Measurements from ENCODE around the gene AMN. TPM values are rescaled to one million over a fixed set of nuclear protein-coding genes. Genes with fewer than 3 reads are reported as not detected.

AMN gene
- polyA plus RNA-seq, 1 donor from 2014 or later, result 0.15 TPM

DNA sequence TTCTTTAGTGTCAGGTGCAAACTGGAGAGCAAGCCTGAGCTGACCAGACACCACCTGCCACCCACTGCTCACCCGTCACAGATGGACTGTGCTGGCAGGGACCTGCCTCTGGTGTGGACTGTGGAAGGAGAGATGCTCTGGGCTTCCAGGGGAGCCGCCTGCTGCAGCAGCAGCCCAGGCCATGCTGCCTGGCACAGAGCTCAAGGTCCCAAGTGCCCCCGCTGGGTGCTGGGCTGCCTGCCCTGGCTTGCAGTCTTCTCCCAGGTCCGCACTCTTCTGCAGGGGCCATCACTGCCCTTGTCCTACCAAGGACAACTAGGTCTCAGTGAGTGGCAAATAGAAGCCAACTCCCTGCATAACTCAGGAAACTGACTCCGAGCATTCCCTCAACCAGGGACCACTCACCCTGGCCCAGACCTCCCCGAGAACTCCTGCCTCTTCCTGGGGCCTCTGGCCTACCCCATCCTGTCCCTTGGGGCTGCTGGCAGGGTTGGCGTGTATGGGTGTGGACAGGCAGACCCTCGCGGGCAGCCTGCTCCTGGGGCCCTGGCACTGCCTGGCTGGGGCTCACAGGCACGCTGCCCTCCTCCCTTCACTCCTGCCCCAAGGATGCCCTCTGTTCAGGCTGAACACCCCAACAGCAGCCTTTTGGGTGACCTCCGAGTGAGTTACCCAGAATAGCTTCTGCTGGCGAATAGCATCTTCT is 9.3 kb downstream of the AMN start:
- no peaks in the 10 kb centered on the region for H3K9me3 ChIP-seq (ENCODE audit: low read length)
- TF ChIP-seq EP300 (conservative IDR thresholded peaks at IDR 0.05; ENCODE audit: poor library complexity, severe bottlenecking) (no peak), POLR2AphosphoS5 (IDR thresholded peaks at IDR 0.05) (no peak), SMC3 (conservative IDR thresholded peaks at IDR 0.05; ENCODE audit: poor library complexity) (no peak), EZH2 (IDR thresholded peaks at IDR 0.05; ENCODE audit: borderline replicate concordance, insufficient read depth, low read length, poor library complexity, severe bottlenecking) (no peak), RAD21 (conservative IDR thresholded peaks at IDR 0.05) (no peak), MXI1 (conservative IDR thresholded peaks at IDR 0.05; ENCODE audit: poor library complexity, severe bottlenecking) (no peak), TAF1 (IDR thresholded peaks at IDR 0.05; ENCODE audit: low read depth) (no peak)
- TF ChIP-seq, protein P1, sequence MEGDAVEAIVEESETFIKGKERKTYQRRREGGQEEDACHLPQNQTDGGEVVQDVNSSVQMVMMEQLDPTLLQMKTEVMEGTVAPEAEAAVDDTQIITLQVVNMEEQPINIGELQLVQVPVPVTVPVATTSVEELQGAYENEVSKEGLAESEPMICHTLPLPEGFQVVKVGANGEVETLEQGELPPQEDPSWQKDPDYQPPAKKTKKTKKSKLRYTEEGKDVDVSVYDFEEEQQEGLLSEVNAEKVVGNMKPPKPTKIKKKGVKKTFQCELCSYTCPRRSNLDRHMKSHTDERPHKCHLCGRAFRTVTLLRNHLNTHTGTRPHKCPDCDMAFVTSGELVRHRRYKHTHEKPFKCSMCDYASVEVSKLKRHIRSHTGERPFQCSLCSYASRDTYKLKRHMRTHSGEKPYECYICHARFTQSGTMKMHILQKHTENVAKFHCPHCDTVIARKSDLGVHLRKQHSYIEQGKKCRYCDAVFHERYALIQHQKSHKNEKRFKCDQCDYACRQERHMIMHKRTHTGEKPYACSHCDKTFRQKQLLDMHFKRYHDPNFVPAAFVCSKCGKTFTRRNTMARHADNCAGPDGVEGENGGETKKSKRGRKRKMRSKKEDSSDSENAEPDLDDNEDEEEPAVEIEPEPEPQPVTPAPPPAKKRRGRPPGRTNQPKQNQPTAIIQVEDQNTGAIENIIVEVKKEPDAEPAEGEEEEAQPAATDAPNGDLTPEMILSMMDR (IDR thresholded peaks at IDR 0.05; ENCODE audit: poor library complexity, severe bottlenecking), result no peak
- TF ChIP-seq, protein P2, sequence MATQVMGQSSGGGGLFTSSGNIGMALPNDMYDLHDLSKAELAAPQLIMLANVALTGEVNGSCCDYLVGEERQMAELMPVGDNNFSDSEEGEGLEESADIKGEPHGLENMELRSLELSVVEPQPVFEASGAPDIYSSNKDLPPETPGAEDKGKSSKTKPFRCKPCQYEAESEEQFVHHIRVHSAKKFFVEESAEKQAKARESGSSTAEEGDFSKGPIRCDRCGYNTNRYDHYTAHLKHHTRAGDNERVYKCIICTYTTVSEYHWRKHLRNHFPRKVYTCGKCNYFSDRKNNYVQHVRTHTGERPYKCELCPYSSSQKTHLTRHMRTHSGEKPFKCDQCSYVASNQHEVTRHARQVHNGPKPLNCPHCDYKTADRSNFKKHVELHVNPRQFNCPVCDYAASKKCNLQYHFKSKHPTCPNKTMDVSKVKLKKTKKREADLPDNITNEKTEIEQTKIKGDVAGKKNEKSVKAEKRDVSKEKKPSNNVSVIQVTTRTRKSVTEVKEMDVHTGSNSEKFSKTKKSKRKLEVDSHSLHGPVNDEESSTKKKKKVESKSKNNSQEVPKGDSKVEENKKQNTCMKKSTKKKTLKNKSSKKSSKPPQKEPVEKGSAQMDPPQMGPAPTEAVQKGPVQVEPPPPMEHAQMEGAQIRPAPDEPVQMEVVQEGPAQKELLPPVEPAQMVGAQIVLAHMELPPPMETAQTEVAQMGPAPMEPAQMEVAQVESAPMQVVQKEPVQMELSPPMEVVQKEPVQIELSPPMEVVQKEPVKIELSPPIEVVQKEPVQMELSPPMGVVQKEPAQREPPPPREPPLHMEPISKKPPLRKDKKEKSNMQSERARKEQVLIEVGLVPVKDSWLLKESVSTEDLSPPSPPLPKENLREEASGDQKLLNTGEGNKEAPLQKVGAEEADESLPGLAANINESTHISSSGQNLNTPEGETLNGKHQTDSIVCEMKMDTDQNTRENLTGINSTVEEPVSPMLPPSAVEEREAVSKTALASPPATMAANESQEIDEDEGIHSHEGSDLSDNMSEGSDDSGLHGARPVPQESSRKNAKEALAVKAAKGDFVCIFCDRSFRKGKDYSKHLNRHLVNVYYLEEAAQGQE (IDR thresholded peaks at IDR 0.05; ENCODE audit: borderline replicate concordance), result no peak
- no peaks in the 10 kb centered on the region for H3K79me2 ChIP-seq (replicated peaks; ENCODE audit: insufficient read depth, low read length)
- no peak overlapping the region for H2AFZ ChIP-seq (ENCODE audit: low read depth, low read length)
- no peak overlapping the region for H3K4me2 ChIP-seq (ENCODE audit: low read length)
- H3K27me3 ChIP-seq (ENCODE audit: insufficient read depth, low read depth, low read length), result peaks cover 45% of the 10 kb centered on the region
- no peaks in the 10 kb centered on the region for H4K20me1 ChIP-seq (ENCODE audit: insufficient read depth)
- H3F3A ChIP-seq (ENCODE audit: insufficient read depth, low read length, poor library complexity, severe bottlenecking), result no peaks in the 10 kb centered on the region
- H3K4me3 ChIP-seq (ENCODE audit: low read length), result no peak overlapping the region
- no peaks in the 10 kb centered on the region for H3K9me2 ChIP-seq (ENCODE audit: insufficient read depth, low read length)
- H3K9ac ChIP-seq (ENCODE audit: low read length), result no peak overlapping the region
- H3K36me3 ChIP-seq (ENCODE audit: insufficient read depth, low read length), result no peaks in the 10 kb centered on the region
- no peak overlapping the region for H3K27ac ChIP-seq (ENCODE audit: low read length)

- H3F3A ChIP-seq (ENCODE audit: insufficient read depth, low read length, poor library complexity, severe bottlenecking), result no peaks in the 10 kb centered on the region
- H3K9ac ChIP-seq (ENCODE audit: low read length), result no peak overlapping the region
- no peaks in the 10 kb centered on the region for H3K9me2 ChIP-seq (ENCODE audit: insufficient read depth, low read length)
- H2AFZ ChIP-seq (ENCODE audit: low read depth, low read length), result no peak overlapping the region
- no peaks in the 10 kb centered on the region for H3K9me3 ChIP-seq (ENCODE audit: low read length)
- H4K20me1 ChIP-seq (ENCODE audit: insufficient read depth), result no peaks in the 10 kb centered on the region
- H3K27ac ChIP-seq (ENCODE audit: low read length), result no peak overlapping the region
- peaks cover 37% of the 10 kb centered on the region for H3K27me3 ChIP-seq (ENCODE audit: insufficient read depth, low read depth, low read length)
- no peaks in the 10 kb centered on the region for H3K79me2 ChIP-seq (replicated peaks; ENCODE audit: insufficient read depth, low read length)
- H3K4me3 ChIP-seq (ENCODE audit: low read length), result no peak overlapping the region
- no peaks in the 10 kb centered on the region for H3K36me3 ChIP-seq (ENCODE audit: insufficient read depth, low read length)
- TF ChIP-seq, protein P2 (IDR thresholded peaks at IDR 0.05; ENCODE audit: borderline replicate concordance), result no peak
- TF ChIP-seq RAD21 (conservative IDR thresholded peaks at IDR 0.05) (no peak), SMC3 (conservative IDR thresholded peaks at IDR 0.05; ENCODE audit: poor library complexity) (no peak), EP300 (conservative IDR thresholded peaks at IDR 0.05; ENCODE audit: poor library complexity, severe bottlenecking) (no peak), TAF1 (IDR thresholded peaks at IDR 0.05; ENCODE audit: low read depth) (no peak), POLR2AphosphoS5 (IDR thresholded peaks at IDR 0.05) (no peak), MXI1 (conservative IDR thresholded peaks at IDR 0.05; ENCODE audit: poor library complexity, severe bottlenecking) (no peak), EZH2 (IDR thresholded peaks at IDR 0.05; ENCODE audit: borderline replicate concordance, insufficient read depth, low read length, poor library complexity, severe bottlenecking) (no peak)
- TF ChIP-seq, protein P1 (IDR thresholded peaks at IDR 0.05; ENCODE audit: poor library complexity, severe bottlenecking), result no peak
- no peak overlapping the region for H3K4me2 ChIP-seq (ENCODE audit: low read length)
Measured at GRCh38 chr14:102932484-102933248, 10.2 kb downstream of the AMN start.
